Measurements from ENCODE around the gene EREG.

GRCh38 chr4:74426101-74426500, 61.2 kb downstream of the EREG start:
- TF ChIP-seq CTCF (conservative IDR thresholded peaks at IDR 0.05; ENCODE audit: low read length) (no peak), EZH2phosphoT487 (IDR thresholded peaks at IDR 0.05; ENCODE audit: borderline replicate concordance, low read depth, low read length) (no peak)
